Measurements from ENCODE around the gene ABLIM2.

ABLIM2 gene

DNA sequence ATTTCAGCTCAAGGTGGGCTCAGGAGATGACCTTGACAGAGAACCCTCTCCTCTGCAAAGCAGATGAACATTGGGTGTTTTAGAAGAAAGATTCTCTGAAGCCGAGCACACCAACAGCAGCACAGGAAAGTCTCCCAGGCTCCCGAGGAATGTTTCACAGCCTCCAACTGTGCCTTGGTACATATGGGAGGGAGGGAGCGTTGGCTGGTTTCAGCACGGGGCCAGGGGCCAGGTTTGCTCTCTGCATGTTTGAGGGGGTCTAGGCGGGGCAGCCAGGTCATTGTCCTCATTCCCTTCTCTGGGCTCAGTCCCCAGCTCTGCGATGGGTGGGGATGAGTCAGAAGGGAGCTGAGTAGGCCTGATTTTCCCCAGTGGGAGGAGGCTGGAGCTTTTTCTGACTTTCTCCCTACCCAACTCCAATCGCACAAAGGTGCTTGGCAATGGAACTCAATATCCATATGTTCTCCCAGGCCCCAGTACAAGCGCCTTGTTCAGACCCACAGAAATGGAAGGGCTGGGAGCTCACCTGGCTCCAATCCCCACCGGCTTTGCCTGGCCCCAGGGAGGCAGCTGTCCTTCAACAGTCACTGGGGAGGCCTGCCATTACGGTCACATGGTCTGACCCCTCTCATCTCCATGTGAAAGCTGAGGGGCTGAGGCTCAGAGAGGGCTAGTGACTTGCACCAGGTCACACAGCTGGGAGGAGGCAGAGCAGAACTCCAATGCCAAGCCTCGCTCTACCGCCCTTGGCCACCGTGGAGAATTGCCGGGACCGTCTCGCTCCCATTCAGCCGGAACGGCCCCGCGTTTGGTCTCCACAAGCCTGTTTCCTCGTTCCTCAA is 110.6 kb downstream of the ABLIM2 start:
- H3K4me3 ChIP-seq (ENCODE audit: low read depth, low read length), result no peak overlapping the region
- DNase-seq (ENCODE audit: low read depth), result no peak
- TF ChIP-seq CTCF (IDR thresholded peaks at IDR 0.05; ENCODE audit: control insufficient read depth, extremely low read depth, insufficient read depth), result no peak

- no peak for TF ChIP-seq CTCF (IDR thresholded peaks at IDR 0.05; ENCODE audit: control insufficient read depth, extremely low read depth, insufficient read depth)
- no peak for DNase-seq (ENCODE audit: low read depth)
- no peak overlapping the region for H3K4me3 ChIP-seq (ENCODE audit: low read depth, low read length)
Measured at GRCh38 chr4:8046925-8047541, 111.6 kb downstream of the ABLIM2 start.

GRCh38 chr4:8045909-8046308 is 112.7 kb downstream of the ABLIM2 start:
- no peak for DNase-seq (ENCODE audit: low read depth)
- no peak overlapping the region for H3K4me3 ChIP-seq (ENCODE audit: low read depth, low read length)
- TF ChIP-seq CTCF (IDR thresholded peaks at IDR 0.05; ENCODE audit: control insufficient read depth, extremely low read depth, insufficient read depth), result no peak

DNA sequence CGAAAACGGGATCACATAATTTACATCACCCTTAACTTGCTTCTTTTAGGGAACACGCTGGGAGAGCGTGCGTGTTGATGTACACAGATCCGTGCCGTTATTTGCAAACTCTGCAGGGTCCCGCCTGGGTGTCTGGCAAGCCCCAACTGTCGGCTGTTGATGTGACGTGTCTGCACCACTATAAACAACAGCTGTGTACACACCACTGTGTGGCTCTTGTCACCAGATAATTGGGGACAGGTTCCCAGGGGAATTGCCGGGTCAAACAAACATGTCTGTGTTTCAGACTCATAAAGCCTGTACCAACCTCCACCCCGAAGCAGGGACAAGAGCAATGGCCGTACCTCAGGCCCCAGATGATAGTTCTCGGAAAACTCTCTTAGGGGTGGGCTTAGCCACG is 113.9 kb downstream of the ABLIM2 start:
- TF ChIP-seq CTCF (IDR thresholded peaks at IDR 0.05; ENCODE audit: control insufficient read depth, extremely low read depth, insufficient read depth), result no peak
- no peak overlapping the region for H3K4me3 ChIP-seq (ENCODE audit: low read depth, low read length)
- no peak for DNase-seq (ENCODE audit: low read depth)

DNA sequence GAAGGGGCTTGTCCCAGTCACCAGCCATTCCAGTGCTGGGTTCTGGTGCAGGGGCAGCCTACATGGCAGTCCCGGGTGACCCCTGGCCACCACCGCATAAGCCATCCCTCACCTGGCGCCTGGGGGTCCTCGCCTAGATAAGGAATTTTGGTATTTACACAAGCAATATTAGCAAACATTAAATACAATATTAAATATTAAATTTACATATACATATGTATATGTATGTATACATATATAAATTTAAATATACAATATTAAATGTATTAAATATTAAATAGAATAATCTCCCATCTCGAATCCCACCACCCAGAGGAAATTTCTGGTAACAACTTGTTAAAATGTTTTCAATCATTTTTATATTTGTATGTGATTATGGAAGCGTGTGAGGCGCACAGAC is 114.4 kb downstream of the ABLIM2 start:
- no peak overlapping the region for H3K4me3 ChIP-seq (ENCODE audit: low read depth, low read length)
- TF ChIP-seq CTCF (IDR thresholded peaks at IDR 0.05; ENCODE audit: control insufficient read depth, extremely low read depth, insufficient read depth), result no peak

GRCh38 chr4:8043596-8043995 is 115.0 kb downstream of the ABLIM2 start:
- H3K4me3 ChIP-seq (ENCODE audit: low read depth, low read length), result no peak overlapping the region
- no peak for DNase-seq (ENCODE audit: low read depth)
- TF ChIP-seq CTCF (IDR thresholded peaks at IDR 0.05; ENCODE audit: control insufficient read depth, extremely low read depth, insufficient read depth), result no peak

More for the DNA sequence above, 114.4 kb downstream of the ABLIM2 start:
- no peak for DNase-seq (ENCODE audit: low read depth)
